ENCODE data around the gene TF. TPM values are rescaled to one million over a fixed set of nuclear protein-coding genes. Genes with fewer than 3 reads are reported as not detected.

The TF gene
- total and polyA plus RNA-seq, 2 of the 8 experiments (the other 6 are each of a cell fraction or from before 2014, with no cell fraction given), result 0.02 to 0.26 TPM

- no peak for TF ChIP-seq RNF2 (IDR thresholded peaks at IDR 0.05; ENCODE audit: borderline replicate concordance, low read depth, low read length, missing control alignments, poor library complexity, severe bottlenecking)
- no peak for TF ChIP-seq CHD1 (IDR thresholded peaks at IDR 0.05; ENCODE audit: low read depth, low read length)
- peak in 1 of 2 experiments; percentile 83; a peak in 1 of 4 replicates for TF ChIP-seq SIN3A (conservative IDR thresholded peaks at IDR 0.05 in 1 of 2, IDR thresholded peaks at IDR 0.05 in 1 of 2; ENCODE audit: low read depth in 1 of 2, low read length in 2 of 2)
- no peak for TF ChIP-seq SP1 (IDR thresholded peaks at IDR 0.05; ENCODE audit: low read depth, low read length)
- no peak; the same call in 1 of the 2 replicates for TF ChIP-seq KDM5A (IDR thresholded peaks at IDR 0.05; ENCODE audit: low read length)
- TF ChIP-seq SP2 (IDR thresholded peaks at IDR 0.05; ENCODE audit: low read length), result no peak
- no peak for TF ChIP-seq USF2 (IDR thresholded peaks at IDR 0.05; ENCODE audit: low read length)
- peak; percentile 22 for TF ChIP-seq TAF7 (optimal IDR thresholded peaks at IDR 0.05; ENCODE audit: borderline replicate concordance, low read depth, low read length)
- no peak for TF ChIP-seq SP4 (IDR thresholded peaks at IDR 0.05; ENCODE audit: low read length)
- peak; percentile 28 for TF ChIP-seq CHD2 (IDR thresholded peaks at IDR 0.05; ENCODE audit: low read length)
- peak; percentile 24; the same call in 1 of the 2 replicates for TF ChIP-seq RBBP5 (IDR thresholded peaks at IDR 0.05; ENCODE audit: borderline replicate concordance, low read depth, low read length)
- TF ChIP-seq RFX5 (IDR thresholded peaks at IDR 0.05; ENCODE audit: borderline replicate concordance, low read depth, low read length), result no peak
- no peak for TF ChIP-seq POU5F1 (IDR thresholded peaks at IDR 0.05; ENCODE audit: low read depth, low read length)
- peak; percentile 45 for TF ChIP-seq ASH2L (IDR thresholded peaks at IDR 0.05; ENCODE audit: low read length)
- TF ChIP-seq CBX8 (IDR thresholded peaks at IDR 0.05; ENCODE audit: borderline replicate concordance, low read depth, low read length), result no peak
- TF ChIP-seq EP300 (IDR thresholded peaks at IDR 0.05; ENCODE audit: borderline replicate concordance in 1 of 2, low read depth in 2 of 2, low read length in 2 of 2), result no peak
- TF ChIP-seq KDM1A (IDR thresholded peaks at IDR 0.05; ENCODE audit: borderline replicate concordance, low read length), result no peak
- no peak for TF ChIP-seq SRF (IDR thresholded peaks at IDR 0.05; ENCODE audit: low read depth, low read length)
- TF ChIP-seq SIRT6 (IDR thresholded peaks at IDR 0.05; ENCODE audit: low read length), result no peak
- no peak for TF ChIP-seq SUZ12 (IDR thresholded peaks at IDR 0.05; ENCODE audit: low read length)
- TF ChIP-seq CBX5 (IDR thresholded peaks at IDR 0.05; ENCODE audit: low read depth, low read length), result no peak
- TF ChIP-seq EZH2 (IDR thresholded peaks at IDR 0.05; ENCODE audit: low read depth, low read length, severe bottlenecking), result no peak
- no peak for TF ChIP-seq FOSL1 (IDR thresholded peaks at IDR 0.05; ENCODE audit: insufficient read depth, low read depth, low read length)
These were observed 59.7 kb downstream of the TF start, which contains the start of gene SRPRB (continued) for GRCh38 chr3:133805702-133806475.
